DND-41 (cell line): Measurements from ENCODE around the gene LDHAL6B.

Experiments
- ATAC-seq: fragments of 200-7000 bp; cut with Tn5 transposase; 3 replicates; pipeline ENCODE4 v1.9.1; 2021; ENCODE audit warnings: low read depth; ENCODE audit not compliant: insufficient read depth
- DNase-seq: peaks from one replicate; pipeline ENCODE4 v3.0.0-alpha.2; 2020
- H2AFZ ChIP-seq: 2 replicates; pipeline ENCODE4 v1.6.0; 2012; ENCODE audit warnings: low read depth, low read length
- H3K27ac ChIP-seq: 2 replicates; pipeline ENCODE4 v1.5.1; 2012; ENCODE audit warnings: low read length, inconsistent platforms
- H3K27me3 ChIP-seq: fragments of 200-600 bp; sonication (generic); 2 replicates; pipeline ENCODE4 v1.6.0; 2012; ENCODE audit warnings: low read length, mild to moderate bottlenecking, inconsistent platforms; ENCODE audit not compliant: insufficient read depth, poor library complexity
- H3K36me3 ChIP-seq: 2 replicates; pipeline ENCODE4 v1.5.1; 2012; ENCODE audit warnings: low read length, inconsistent platforms; ENCODE audit not compliant: insufficient read depth
- H3K4me1 ChIP-seq: 2 replicates; pipeline ENCODE4 v1.5.1; 2012; ENCODE audit warnings: mild to moderate bottlenecking, low read length; ENCODE audit not compliant: insufficient read depth
- H3K4me2 ChIP-seq: 2 replicates; pipeline ENCODE4 v1.6.0; 2012; ENCODE audit warnings: mild to moderate bottlenecking, moderate library complexity, low read length, inconsistent platforms; ENCODE audit not compliant: insufficient read depth
- H3K4me3 ChIP-seq, 2 experiments: fragments of 200-600 bp in 1 of 2; shearing (Covaris generic) in 1 of 2; 2 replicates each; pipeline ENCODE4 v1.5.1; 2012 to 2016; ENCODE audit warnings: inconsistent platforms in 2 of 2, low read length in 2 of 2, mild to moderate bottlenecking in 2 of 2, low read depth in 1 of 2, moderate library complexity in 1 of 2
- H3K79me2 ChIP-seq: 2 replicates; pipeline ENCODE4 v1.6.0; 2012; ENCODE audit warnings: low read length, inconsistent platforms; ENCODE audit not compliant: insufficient read depth
- H3K9ac ChIP-seq: 2 replicates; pipeline ENCODE4 v1.6.0; 2012; ENCODE audit warnings: low read depth, mild to moderate bottlenecking, inconsistent platforms, low read length, moderate library complexity
- H3K9me3 ChIP-seq: 2 replicates; pipeline ENCODE4 v1.5.1; 2012; ENCODE audit warnings: low read length, moderate library complexity, mild to moderate bottlenecking, inconsistent platforms; ENCODE audit not compliant: insufficient read depth, severe bottlenecking
- H4K20me1 ChIP-seq: 2 replicates; pipeline ENCODE4 v1.6.0; 2012; ENCODE audit warnings: low read length; ENCODE audit not compliant: insufficient read depth
- CTCF ChIP-seq: IDR thresholded peaks from 2 replicates; pipeline ENCODE4 v1.5.1; 2012; ENCODE audit warnings: borderline replicate concordance, low read length, moderate library complexity, mild to moderate bottlenecking; ENCODE audit not compliant: poor library complexity, severe bottlenecking; ENCODE audit errors: extremely low read depth
- EZH2 ChIP-seq: IDR thresholded peaks from 3 replicates; pipeline ENCODE4 v1.6.1; 2012; ENCODE audit warnings: borderline replicate concordance, low read depth, mild to moderate bottlenecking, moderate library complexity, low read length, inconsistent platforms; ENCODE audit not compliant: severe bottlenecking

The LDHAL6B gene

DNA sequence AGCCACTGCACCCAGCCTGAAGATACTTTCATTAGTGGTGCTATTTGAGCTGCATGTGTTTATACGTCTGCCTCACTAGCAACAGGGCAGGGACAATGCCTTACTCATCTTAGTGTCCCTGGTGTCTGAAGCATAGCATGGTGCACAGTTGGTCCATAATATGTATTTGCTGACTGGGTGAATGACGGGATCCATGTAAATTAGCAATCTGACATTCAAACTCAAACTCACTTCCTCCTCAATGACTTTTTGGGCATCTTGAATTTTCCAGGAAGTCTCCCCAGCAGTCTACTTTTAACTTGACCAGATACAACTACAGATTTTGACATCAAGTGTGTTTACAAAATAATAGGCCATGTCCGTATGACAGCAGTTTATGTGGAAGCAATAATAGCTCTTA is 3.0 kb upstream of the LDHAL6B start:
- no peaks in the 10 kb centered on the region for H3K9me3 ChIP-seq
- ATAC-seq (no peak), DNase-seq (no peak)
- no peaks in the 10 kb centered on the region for H3K36me3 ChIP-seq
- H3K27me3 ChIP-seq, result peaks cover 4% of the 10 kb centered on the region
- TF ChIP-seq CTCF (no peak), EZH2 (no peak)
- H3K27ac ChIP-seq, result no peak overlapping the region
- H3K9ac ChIP-seq, result no peak overlapping the region
- no peaks in the 10 kb centered on the region for H4K20me1 ChIP-seq
- H3K79me2 ChIP-seq, result no peaks in the 10 kb centered on the region
- no peak overlapping the region for H3K4me2 ChIP-seq
- no peaks in the 10 kb centered on the region for H3K4me1 ChIP-seq
- no peak overlapping the region for H3K4me3 ChIP-seq
- H2AFZ ChIP-seq, result no peak overlapping the region

DNA sequence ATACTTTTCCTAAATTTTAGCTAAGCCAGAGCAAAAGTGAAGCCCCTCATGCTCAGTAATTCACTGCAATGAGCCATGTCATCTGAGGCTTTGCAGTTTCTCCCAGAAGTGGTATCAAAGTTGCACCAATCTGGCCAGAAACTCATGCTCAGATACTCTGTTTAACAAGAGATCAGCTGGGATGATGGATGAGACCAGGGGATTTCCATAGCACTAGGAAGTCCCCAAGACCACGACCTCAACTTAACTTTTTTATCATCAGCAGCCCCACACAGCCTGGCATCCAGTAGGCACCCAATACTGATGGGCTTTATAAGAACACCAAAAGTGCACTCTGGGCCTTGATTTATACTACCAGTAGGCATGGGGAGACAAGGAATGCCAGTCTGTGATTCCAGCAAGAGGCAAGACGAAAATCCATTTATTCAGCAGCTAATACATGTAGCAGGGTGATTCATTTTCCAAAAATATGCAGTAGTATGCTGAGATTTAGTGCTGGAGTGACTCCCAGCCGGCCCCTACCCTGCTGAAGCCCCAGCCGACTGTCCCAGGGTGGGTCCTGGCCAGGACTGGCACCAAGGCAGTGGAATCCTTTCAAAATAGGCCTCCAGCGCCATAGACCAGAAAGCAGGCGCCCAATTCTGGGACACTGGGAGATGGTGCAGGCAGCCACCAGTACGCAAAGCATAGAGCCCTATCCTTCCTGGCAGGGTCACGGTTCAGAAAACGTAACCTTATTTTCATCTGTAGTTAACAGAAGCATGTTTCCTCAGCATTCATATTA is 612 bp upstream of the LDHAL6B start:
- no peaks in the 10 kb centered on the region for H4K20me1 ChIP-seq
- H3K36me3 ChIP-seq, result no peaks in the 10 kb centered on the region
- TF ChIP-seq CTCF, result no peak
- TF ChIP-seq EZH2, result no peak

DNA sequence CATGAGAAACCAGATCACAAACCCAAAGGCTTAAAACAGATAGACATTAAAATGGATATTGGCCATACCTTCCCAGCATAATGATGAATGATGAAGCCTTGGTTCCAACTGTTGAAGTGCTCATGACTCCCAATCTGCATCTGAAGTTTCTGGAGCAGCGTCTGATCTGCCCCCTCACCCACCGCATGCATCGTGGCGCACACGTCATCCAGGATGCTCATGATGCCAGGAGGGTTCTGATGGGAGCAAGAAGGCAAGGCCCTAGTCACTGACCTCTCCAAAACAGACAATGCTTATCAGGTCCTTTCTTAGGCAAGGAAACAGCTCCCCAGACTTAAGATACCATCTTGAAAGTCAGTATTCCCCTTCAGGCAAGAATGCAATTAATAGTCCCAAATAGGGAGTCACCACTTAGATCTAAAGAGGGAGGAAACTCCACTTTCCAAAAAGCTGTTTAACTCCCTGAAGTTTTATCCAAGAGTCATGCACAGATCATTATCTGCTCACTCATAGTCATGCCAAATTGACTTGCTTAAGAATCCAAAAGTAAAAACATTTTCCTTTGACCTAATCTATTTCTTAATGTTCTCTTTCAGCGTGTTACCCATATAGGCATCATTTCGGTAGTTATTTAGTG is 2.1 kb downstream of the LDHAL6B start:
- Histone ChIP-seq H3K4me1 (no peaks in the 10 kb centered on the region), H3K36me3 (no peaks in the 10 kb centered on the region), H2AFZ (no peak overlapping the region), H3K4me3 (no peak overlapping the region), H3K27me3 (peaks cover 2% of the 10 kb centered on the region), H3K27ac (no peak overlapping the region), H3K79me2 (no peaks in the 10 kb centered on the region), H3K9me3 (no peaks in the 10 kb centered on the region), H3K4me2 (no peak overlapping the region), H4K20me1 (no peaks in the 10 kb centered on the region), H3K9ac (no peak overlapping the region)
- DNase-seq (no peak), ATAC-seq (no peak)
- no peak for TF ChIP-seq CTCF
- no peak for TF ChIP-seq EZH2

More for the DNA sequence above, 612 bp upstream of the LDHAL6B start:
- ATAC-seq (no peak), DNase-seq (no peak)
- H2AFZ ChIP-seq, result no peak overlapping the region
- no peak overlapping the region for H3K4me3 ChIP-seq
- H3K4me1 ChIP-seq, result no peaks in the 10 kb centered on the region
- H3K27me3 ChIP-seq, result peaks cover 2% of the 10 kb centered on the region
- H3K27ac ChIP-seq, result no peak overlapping the region
- no peaks in the 10 kb centered on the region for H3K9me3 ChIP-seq
- H3K79me2 ChIP-seq, result no peaks in the 10 kb centered on the region
- no peak overlapping the region for H3K9ac ChIP-seq
- no peak overlapping the region for H3K4me2 ChIP-seq
